Measurements from ENCODE around the gene ZNF77.

DNA sequence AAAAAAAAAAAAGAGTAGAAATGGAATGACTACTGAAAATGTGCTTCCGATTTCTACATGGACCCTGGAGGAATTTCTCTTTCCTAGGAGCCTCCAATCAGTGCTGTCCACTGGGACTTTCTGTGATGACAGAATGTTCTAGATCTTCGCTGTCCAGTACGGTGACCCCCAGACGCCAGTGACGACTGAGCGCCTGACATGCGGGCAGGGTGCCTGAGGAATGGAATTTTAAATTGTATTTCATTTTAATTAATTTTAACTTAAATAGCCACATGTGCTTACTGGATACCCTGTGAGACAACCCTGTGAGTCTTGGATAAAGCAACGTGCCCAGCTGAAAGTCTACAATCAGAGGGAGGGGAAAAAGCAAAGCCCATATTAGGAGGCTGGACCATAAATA is 28.5 kb upstream of the ZNF77 start:
- TF ChIP-seq, protein P1, sequence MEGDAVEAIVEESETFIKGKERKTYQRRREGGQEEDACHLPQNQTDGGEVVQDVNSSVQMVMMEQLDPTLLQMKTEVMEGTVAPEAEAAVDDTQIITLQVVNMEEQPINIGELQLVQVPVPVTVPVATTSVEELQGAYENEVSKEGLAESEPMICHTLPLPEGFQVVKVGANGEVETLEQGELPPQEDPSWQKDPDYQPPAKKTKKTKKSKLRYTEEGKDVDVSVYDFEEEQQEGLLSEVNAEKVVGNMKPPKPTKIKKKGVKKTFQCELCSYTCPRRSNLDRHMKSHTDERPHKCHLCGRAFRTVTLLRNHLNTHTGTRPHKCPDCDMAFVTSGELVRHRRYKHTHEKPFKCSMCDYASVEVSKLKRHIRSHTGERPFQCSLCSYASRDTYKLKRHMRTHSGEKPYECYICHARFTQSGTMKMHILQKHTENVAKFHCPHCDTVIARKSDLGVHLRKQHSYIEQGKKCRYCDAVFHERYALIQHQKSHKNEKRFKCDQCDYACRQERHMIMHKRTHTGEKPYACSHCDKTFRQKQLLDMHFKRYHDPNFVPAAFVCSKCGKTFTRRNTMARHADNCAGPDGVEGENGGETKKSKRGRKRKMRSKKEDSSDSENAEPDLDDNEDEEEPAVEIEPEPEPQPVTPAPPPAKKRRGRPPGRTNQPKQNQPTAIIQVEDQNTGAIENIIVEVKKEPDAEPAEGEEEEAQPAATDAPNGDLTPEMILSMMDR (IDR thresholded peaks at IDR 0.05): no peak
- no peak for TF ChIP-seq POLR2A (IDR thresholded peaks at IDR 0.05)

Data from tibial nerve (tissue), 3 donors.